H9 (cell line): ENCODE measurements around the gene GBP4. TPM values are rescaled to one million over a fixed set of nuclear protein-coding genes. Genes with fewer than 3 reads are reported as not detected.

ENCODE experiments used
- DNase-seq: peaks from one replicate; pipeline ENCODE4 v3.0.0-alpha.2; 2017
- H2AFZ ChIP-seq: one replicate; pipeline ENCODE4 v1.6.1; 2013; ENCODE audit warnings: mild to moderate bottlenecking, low read length, control low read depth, moderate library complexity
- H2AK5ac ChIP-seq: 2 replicates; pipeline ENCODE4 v1.6.1; 2013; ENCODE audit warnings: low read length, control low read depth, mixed read lengths; ENCODE audit not compliant: insufficient read length
- H2BK120ac ChIP-seq: one replicate; pipeline ENCODE4 v1.6.1; 2013; ENCODE audit warnings: low read depth, mild to moderate bottlenecking, low read length, control low read depth, inconsistent platforms; ENCODE audit not compliant: poor library complexity, severe bottlenecking
- H2BK12ac ChIP-seq: 2 replicates; pipeline ENCODE4 v1.6.1; 2013; ENCODE audit warnings: low read length, control low read depth, mixed read lengths, low read depth; ENCODE audit not compliant: insufficient read length
- H2BK15ac ChIP-seq: 2 replicates; pipeline ENCODE4 v1.6.1; 2013; ENCODE audit warnings: low read depth, low read length, control low read depth
- H2BK20ac ChIP-seq: one replicate; pipeline ENCODE4 v1.6.1; 2013; ENCODE audit warnings: low read depth, mild to moderate bottlenecking, low read length, control low read depth, inconsistent platforms; ENCODE audit not compliant: poor library complexity, severe bottlenecking
- H2BK5ac ChIP-seq: 2 replicates; pipeline ENCODE4 v1.6.1; 2013; ENCODE audit warnings: low read length, control low read depth, mixed read lengths; ENCODE audit not compliant: insufficient read length
- H3K14ac ChIP-seq: 2 replicates; pipeline ENCODE4 v1.6.1; 2013; ENCODE audit warnings: low read length, control low read depth; ENCODE audit not compliant: insufficient read depth
- H3K18ac ChIP-seq: 2 replicates; pipeline ENCODE4 v1.6.1; 2013; ENCODE audit warnings: low read depth, mild to moderate bottlenecking, mixed read lengths, low read length, control low read depth; ENCODE audit not compliant: insufficient read length
- H3K23ac ChIP-seq: 2 replicates; pipeline ENCODE4 v1.6.1; 2013; ENCODE audit warnings: low read length, control low read depth, mixed read lengths, low read depth; ENCODE audit not compliant: insufficient read length
- H3K23me2 ChIP-seq: 2 replicates; pipeline ENCODE4 v1.6.1; 2013; ENCODE audit warnings: low read depth, mild to moderate bottlenecking, mixed read lengths, low read length, control low read depth; ENCODE audit not compliant: insufficient read length, poor library complexity, severe bottlenecking
- H3K27ac ChIP-seq: 2 replicates; pipeline ENCODE4 v1.5.1; 2013; ENCODE audit warnings: low read length, control low read depth, mixed read lengths, low read depth; ENCODE audit not compliant: insufficient read length
- H3K27me3 ChIP-seq: 2 replicates; pipeline ENCODE4 v1.6.1; 2013; ENCODE audit warnings: low read length, control low read depth, inconsistent platforms; ENCODE audit not compliant: insufficient read depth
- H3K4ac ChIP-seq: 2 replicates; pipeline ENCODE4 v1.6.1; 2013; ENCODE audit warnings: low read depth, mild to moderate bottlenecking, control low read depth, inconsistent platforms, low read length, moderate library complexity
- H3K4me1 ChIP-seq: 2 replicates; pipeline ENCODE4 v1.6.1; 2013; ENCODE audit warnings: low read length, control low read depth, inconsistent platforms; ENCODE audit not compliant: insufficient read depth
- H3K4me2 ChIP-seq: 2 replicates; pipeline ENCODE4 v1.6.1; 2013; ENCODE audit warnings: low read length, control low read depth, mixed read lengths; ENCODE audit not compliant: insufficient read length, insufficient read depth
- H3K56ac ChIP-seq: 2 replicates; pipeline ENCODE4 v1.6.1; 2013; ENCODE audit warnings: low read depth, mild to moderate bottlenecking, mixed read lengths, low read length, control low read depth; ENCODE audit not compliant: insufficient read length
- H3K79me1 ChIP-seq: 2 replicates; pipeline ENCODE4 v1.6.1; 2013; ENCODE audit warnings: low read depth, mild to moderate bottlenecking, moderate library complexity, low read length, control low read depth, inconsistent platforms; ENCODE audit not compliant: insufficient read depth, poor library complexity, severe bottlenecking
- H3K79me2 ChIP-seq: 2 replicates; pipeline ENCODE4 v1.6.1; 2013; ENCODE audit warnings: low read length, control low read depth, inconsistent platforms; ENCODE audit not compliant: insufficient read depth
- H3K9ac ChIP-seq: 2 replicates; pipeline ENCODE4 v1.6.1; 2013; ENCODE audit warnings: low read length, control low read depth, mixed read lengths; ENCODE audit not compliant: insufficient read length; ENCODE audit errors: extremely low read depth
- H3K9me3 ChIP-seq: one replicate; pipeline ENCODE4 v1.6.1; 2013; ENCODE audit warnings: low read depth, low read length, inconsistent platforms; ENCODE audit not compliant: control insufficient read depth
- H3T11ph ChIP-seq: one replicate; pipeline ENCODE4 v1.6.1; 2013; ENCODE audit warnings: mild to moderate bottlenecking, low read length, control low read depth, inconsistent platforms
- H4K20me1 ChIP-seq: one replicate; pipeline ENCODE4 v1.6.1; 2013; ENCODE audit not compliant: control insufficient read depth, insufficient read length, insufficient read depth
- H4K5ac ChIP-seq: 2 replicates; pipeline ENCODE4 v1.6.1; 2013; ENCODE audit warnings: low read depth, mild to moderate bottlenecking, mixed read lengths, low read length, control low read depth; ENCODE audit not compliant: insufficient read length
- H4K8ac ChIP-seq: replicated peaks from 2 replicates; pipeline ENCODE4 v1.6.1; 2013; ENCODE audit warnings: low read length, control low read depth, mixed read lengths, low read depth; ENCODE audit not compliant: insufficient read length
- H4K91ac ChIP-seq: 2 replicates; pipeline ENCODE4 v1.6.1; 2013; ENCODE audit warnings: low read depth, mild to moderate bottlenecking, moderate library complexity, mixed read lengths, low read length, control low read depth; ENCODE audit not compliant: insufficient read length
- H3K27ac Mint-ChIP-seq, 3 experiments: 2 replicates in 2 of 3; 3 replicates in 1 of 3; pipeline ENCODE4 v1.8.0; 2020 to 2021; ENCODE audit warnings: mixed read lengths in 3 of 3, mild to moderate bottlenecking in 1 of 3, moderate library complexity in 1 of 3
- H3K27me3 Mint-ChIP-seq: 2 replicates; pipeline ENCODE4 v1.8.0; 2021; ENCODE audit warnings: low read depth, mild to moderate bottlenecking, moderate library complexity, mixed read lengths
- H3K36me3 Mint-ChIP-seq, 3 experiments: 2 replicates in 2 of 3; 3 replicates in 1 of 3; pipeline ENCODE4 v1.8.0; 2020 to 2021; ENCODE audit warnings: low read depth in 3 of 3, mixed read lengths in 3 of 3; ENCODE audit not compliant: insufficient read depth in 1 of 3
- H3K4me1 Mint-ChIP-seq, 2 experiments: 2 replicates each; pipeline ENCODE4 v1.8.0; 2020; ENCODE audit warnings: mixed read lengths in 2 of 2
- H3K4me3 Mint-ChIP-seq, 2 experiments: 2 replicates in 1 of 2; 3 replicates in 1 of 2; pipeline ENCODE4 v1.8.0; 2020 to 2021; ENCODE audit warnings: mild to moderate bottlenecking in 2 of 2, mixed read lengths in 2 of 2, moderate library complexity in 1 of 2
- H3K9me3 Mint-ChIP-seq, 2 experiments: 2 replicates in 1 of 2; 3 replicates in 1 of 2; pipeline ENCODE4 v1.8.0; 2020; ENCODE audit warnings: mild to moderate bottlenecking in 2 of 2, mixed read lengths in 2 of 2, moderate library complexity in 1 of 2
- CTCF ChIP-seq: fragments of 200-600 bp; sonication (generic); conservative IDR thresholded peaks from 3 replicates; pipeline ENCODE4 v1.8.0; 2021; ENCODE audit warnings: antibody characterized with exemption, mild to moderate bottlenecking
- WGBS: extraction: QIAGEN DNeasy Blood & Tissue Kit; methylation state at CpG from one replicate; pipeline ENCODE4 v1.1.7; 2013; ENCODE audit warnings: missing lambda C conversion rate, low lambda C conversion rate, mixed read lengths; ENCODE audit not compliant: insufficient read length; ENCODE audit errors: extremely low coverage; 5-methylcytosine and 5-hydroxymethylcytosine counted together
- total RNA-seq: library from RNA; stranded (reverse); gene quantifications from 2 replicates; pipeline ENCODE4 v1.2.1, GENCODE V29; 2021

GBP4 gene
- total RNA-seq, 1 experiment from 2014 or later, result not detected

DNA sequence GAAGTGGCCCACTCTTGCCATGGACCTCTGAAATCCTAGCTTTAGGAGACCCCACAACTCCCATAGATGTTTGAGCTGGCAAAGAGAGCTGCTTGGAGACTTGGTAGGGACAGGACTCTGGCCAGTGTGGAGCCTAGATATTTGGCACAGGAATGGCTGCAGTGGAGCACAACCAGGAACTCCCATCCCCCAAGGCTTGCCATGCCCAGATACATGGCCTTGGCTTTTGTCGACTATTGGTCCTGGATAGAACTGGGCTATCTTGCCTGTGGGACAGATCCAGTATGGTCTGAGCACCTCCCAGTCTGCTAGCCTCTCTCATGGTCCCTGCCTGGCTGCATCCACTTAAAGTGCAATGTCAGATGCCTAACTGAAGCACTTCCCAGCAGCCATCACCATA lies 65.0 kb downstream of the GBP4 start:
- no peak overlapping the region for H3K4ac ChIP-seq
- no peaks in the 10 kb centered on the region for H4K20me1 ChIP-seq
- H4K8ac ChIP-seq, result no peak overlapping the region
- H3K4me2 ChIP-seq, result no peak overlapping the region
- H3K4me1 ChIP-seq, result no peaks in the 10 kb centered on the region
- H3K23me2 ChIP-seq, result no peaks in the 10 kb centered on the region
- H2BK12ac ChIP-seq, result no peak overlapping the region
- no peak overlapping the region for H3K9ac ChIP-seq
- H4K5ac ChIP-seq, result no peak overlapping the region
- H3K18ac ChIP-seq, result no peak overlapping the region
- no peak overlapping the region for H2BK20ac ChIP-seq
- no peaks in the 10 kb centered on the region for H3K79me2 ChIP-seq
- no peaks in the 10 kb centered on the region for H3K27me3 ChIP-seq
- H2BK120ac ChIP-seq, result no peak overlapping the region
- H3K79me1 ChIP-seq, result no peaks in the 10 kb centered on the region
- H2AFZ ChIP-seq, result no peak overlapping the region
- Mint-ChIP-seq H3K27ac (no peak overlapping the region; a peak in 1 of 7 replicates), H3K36me3 (no peaks in the 10 kb centered on the region), H3K27me3 (peaks cover 3% of the 10 kb centered on the region; the same call in 1 of the 2 replicates), H3K9me3 (peaks cover 3 to 4% of the 10 kb centered on the region in 2 experiments; a peak in 2 of 5 replicates), H3K4me1 (no peaks in the 10 kb centered on the region), H3K4me3 (no peak overlapping the region)
- no peak overlapping the region for H3K27ac ChIP-seq
- no peak overlapping the region for H2BK5ac ChIP-seq
- H3K9me3 ChIP-seq, result no peaks in the 10 kb centered on the region
- DNase-seq, result no peak
- no peak overlapping the region for H4K91ac ChIP-seq
- H2AK5ac ChIP-seq, result no peak overlapping the region
- no peak overlapping the region for H3K56ac ChIP-seq
- H3T11ph ChIP-seq, result no peak overlapping the region
- H3K14ac ChIP-seq, result no peak overlapping the region
- no peak overlapping the region for H2BK15ac ChIP-seq
- TF ChIP-seq CTCF, result no peak
- WGBS, result no CpG with 5 or more reads among the region's 1 CpG
- H3K23ac ChIP-seq, result no peak overlapping the region

Other genes starting within 250 kb of the GBP4 start
- gene KYAT3, start 206.3 kb downstream of the GBP4 start, total RNA-seq, result 53.3 and 56.1 TPM in 2 replicates
- gene RBMXL1, start 206.3 kb downstream of the GBP4 start, total RNA-seq, result 35.3 and 35.4 TPM in 2 replicates
- not detected in 2 replicates for gene GBP3, start 176.1 kb downstream of the GBP4 start, total RNA-seq
- not detected in 2 replicates for gene GBP1, start 133.7 kb downstream of the GBP4 start, total RNA-seq
- gene GBP2, start 72.8 kb downstream of the GBP4 start, total RNA-seq, result not detected in 2 replicates
- not detected in 2 replicates for gene GBP7, start 22.9 kb downstream of the GBP4 start, total RNA-seq
- not detected in 2 replicates for gene GBP5, start 73.9 kb upstream of the GBP4 start, total RNA-seq
- gene GBP6, start 165.1 kb upstream of the GBP4 start, total RNA-seq, result not detected in 2 replicates